Hippocampal formation (tissue), 2 donors: ENCODE results near the gene STAMBP.
"Not testable (repeated sequence)": the region's sequence is repeated elsewhere in the genome, so short reads cannot be mapped to it uniquely, and the experiment has no call there.

Experiments
- DNase-seq, 2 donors: peaks; one replicate each; lab custom pipeline; 2025; lab: John Stamatoyannopoulos, UW

The STAMBP gene

GRCh38 chr2:73837847-73838585, 9.3 kb downstream of the STAMBP start:
- DNase-seq: no peak

- DNase-seq: no peak
Measured at GRCh38 chr2:73838889-73839534, 10.3 kb downstream of the STAMBP start.

DNA sequence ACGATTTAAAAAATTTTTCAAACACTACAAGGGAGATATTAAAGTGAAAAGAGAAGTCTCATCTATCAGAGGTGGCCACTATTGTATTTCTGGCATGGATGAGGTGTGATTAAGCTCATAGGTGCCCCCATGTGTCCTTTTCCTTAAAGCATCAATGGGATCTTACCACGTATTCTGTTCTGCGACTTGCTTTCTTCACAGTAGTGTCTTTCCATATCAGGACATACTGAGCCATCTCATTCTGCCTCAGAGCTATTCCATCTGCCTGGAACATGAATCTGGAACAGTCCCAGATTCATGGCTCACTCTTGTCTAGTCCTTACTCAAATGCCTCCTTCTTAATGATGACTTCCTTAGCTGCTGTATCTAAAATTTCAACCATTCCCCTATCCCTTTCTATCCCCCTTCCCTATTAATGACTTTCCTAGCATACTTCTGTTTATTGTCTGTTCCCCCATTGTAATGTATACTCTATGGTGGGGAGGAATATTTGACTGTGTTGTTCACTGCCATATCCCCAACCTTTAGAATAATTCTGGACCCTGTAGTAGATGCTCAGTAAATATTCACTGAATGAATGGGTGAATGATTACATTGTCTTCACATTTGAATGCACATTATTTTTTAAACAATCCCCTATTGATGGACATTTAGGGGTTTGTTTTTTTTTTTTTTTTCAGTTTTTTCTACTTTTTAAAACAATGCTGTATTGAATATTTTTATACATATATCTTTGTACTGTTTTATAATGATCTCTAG, 11.1 kb downstream of the STAMBP start:
- no peak for DNase-seq

DNA sequence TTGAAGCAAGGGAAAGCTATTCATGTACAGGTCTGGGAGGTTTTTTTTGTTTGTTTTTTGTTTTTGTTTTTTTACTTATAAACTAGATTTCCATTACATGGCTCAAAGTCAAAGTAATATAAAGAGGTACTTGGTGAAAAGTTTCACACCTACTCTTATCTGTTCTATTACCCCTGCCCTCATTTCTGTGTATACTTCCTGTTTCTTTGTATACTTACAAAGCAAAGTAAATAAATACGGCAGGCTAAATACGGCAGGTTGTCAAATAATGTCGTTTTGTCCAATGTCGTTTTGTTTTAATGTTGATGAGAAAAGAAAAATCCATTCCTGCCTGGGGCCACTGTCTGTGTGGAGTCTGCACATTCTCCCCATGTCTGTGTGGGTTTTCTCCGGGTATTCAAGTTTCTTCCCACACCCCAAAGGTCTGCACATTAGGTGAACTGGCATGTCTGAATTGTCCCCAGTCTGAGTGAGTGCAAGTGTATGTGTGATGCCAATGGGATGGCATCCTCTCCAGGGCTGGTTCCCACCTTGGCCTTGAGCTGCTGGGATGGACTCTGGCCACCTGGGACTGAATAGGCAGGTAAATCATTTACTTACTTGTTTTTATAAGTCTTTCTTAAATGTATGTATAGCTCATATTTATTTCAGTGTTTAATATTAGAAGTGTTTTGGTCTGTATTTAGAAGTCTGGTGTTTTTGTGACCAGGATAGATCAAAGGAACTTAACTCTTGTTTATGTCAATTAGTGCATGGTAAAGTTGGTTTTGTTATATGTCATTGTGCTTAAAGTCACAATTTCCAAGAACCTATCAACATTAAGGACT, 13.4 kb downstream of the STAMBP start:
- DNase-seq: no peak

- DNase-seq: no peak
Measured at GRCh38 chr2:73842739-73843019, 13.9 kb downstream of the STAMBP start.

DNA sequence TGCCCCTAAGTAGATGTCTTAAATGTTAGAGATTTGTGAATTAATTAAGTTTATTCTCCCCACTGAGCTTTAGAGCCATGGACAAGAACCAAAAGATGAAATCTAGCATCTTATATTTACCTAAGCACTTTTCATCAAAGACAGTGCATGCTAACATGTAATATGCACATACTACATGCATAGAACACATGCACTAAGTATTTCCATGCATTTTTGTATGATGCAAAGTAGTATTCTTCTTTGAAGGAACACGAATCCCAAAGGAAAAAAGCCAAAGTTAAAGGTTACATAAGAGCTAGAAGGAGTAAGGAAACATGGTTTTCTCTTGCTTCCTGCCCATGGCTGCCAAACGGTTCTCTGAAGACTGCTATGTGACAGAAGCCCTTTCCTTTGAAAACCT, 15.3 kb downstream of the STAMBP start:
- DNase-seq: no peak

DNA sequence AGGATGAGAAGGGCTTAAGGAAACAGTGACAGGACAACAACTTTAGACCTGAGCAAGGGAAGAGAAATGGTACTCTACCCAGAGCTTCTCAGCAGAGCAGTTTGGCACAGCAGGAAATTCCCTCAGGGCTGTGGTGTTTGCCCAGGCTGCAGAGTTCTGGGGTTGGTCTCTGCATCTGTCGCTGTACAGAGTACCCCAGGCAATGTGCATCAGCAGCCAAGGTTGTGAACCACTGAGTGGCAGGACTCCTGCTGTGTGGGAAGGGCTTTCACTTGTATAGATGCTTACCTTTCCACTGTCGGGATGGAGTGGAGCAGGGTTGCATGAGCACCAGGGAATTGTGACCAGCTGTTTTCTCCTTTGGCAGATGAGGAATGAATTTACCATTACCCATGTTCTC, 21.2 kb downstream of the STAMBP start:
- DNase-seq: no peak

DNA sequence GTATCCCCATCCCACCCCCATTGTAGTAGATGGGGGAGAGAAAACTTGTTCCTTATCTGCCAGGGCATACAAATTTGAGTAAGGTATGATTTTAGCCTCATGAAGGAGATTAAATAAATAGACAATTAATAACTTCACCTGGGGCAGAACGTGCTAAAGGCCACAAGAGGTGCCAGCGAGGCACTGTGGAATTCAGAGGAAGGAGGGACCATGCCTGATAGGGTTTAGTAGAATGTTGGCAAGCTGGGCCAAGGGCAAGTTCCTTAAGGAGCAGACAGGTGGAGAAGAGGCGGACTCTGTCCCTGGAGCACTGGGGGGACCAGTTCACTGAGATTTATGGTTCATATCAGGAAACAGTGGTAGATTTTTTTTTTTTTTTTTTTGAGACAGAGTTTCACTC, 22.5 kb downstream of the STAMBP start:
- no peak for DNase-seq

- DNase-seq: no peak
Measured at GRCh38 chr2:73852020-73852419, 23.3 kb downstream of the STAMBP start.

DNA sequence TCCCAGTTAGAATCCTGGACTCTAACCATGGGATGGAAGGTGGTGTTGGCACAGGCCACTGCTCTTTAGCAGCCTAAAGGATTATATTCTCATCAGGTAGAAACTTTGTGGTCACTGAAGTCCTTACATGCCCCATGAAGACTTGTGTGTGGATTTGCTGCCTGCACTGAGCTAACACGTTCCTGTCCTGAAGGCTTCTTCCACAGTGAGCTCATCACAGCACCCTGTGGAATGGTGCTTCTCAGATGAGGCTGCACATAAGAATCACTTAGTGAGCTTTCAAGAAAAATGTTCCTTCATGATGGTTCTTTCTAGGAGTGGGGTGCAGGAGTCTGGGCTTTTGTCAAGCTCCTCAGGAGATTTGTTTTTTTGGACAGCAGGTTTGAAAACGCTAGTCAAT, 26.8 kb downstream of the STAMBP start:
- DNase-seq: no peak

- DNase-seq: no peak
Measured at GRCh38 chr2:73856214-73856613, 27.5 kb downstream of the STAMBP start.

- no peak for DNase-seq
Measured at GRCh38 chr2:73859721-73860586, 31.2 kb downstream of the STAMBP start.

GRCh38 chr2:73862987-73863386, 34.2 kb downstream of the STAMBP start:
- DNase-seq: no peak

- DNase-seq: no peak
Measured at GRCh38 chr2:73868204-73868978, 39.6 kb downstream of the STAMBP start.

DNA sequence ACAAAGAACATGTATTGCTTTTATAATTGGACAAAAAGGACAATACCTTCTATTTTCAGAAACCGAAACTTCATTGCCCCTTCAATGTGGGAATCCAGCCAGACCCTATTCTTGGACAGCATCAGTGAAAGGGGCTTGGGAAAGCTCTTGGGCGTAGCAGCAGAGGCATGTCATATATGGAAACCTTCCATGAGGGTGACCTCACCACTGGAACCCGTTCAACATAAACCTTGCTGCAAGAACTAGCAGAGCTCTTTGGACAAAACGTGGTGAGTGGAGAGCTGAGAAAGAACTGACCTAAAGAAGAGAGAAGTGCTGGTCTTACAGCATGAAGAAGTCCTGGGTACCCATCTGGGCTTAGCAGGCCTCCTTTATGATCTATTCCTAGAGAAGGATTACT, 41.3 kb downstream of the STAMBP start:
- DNase-seq: no peak

DNA sequence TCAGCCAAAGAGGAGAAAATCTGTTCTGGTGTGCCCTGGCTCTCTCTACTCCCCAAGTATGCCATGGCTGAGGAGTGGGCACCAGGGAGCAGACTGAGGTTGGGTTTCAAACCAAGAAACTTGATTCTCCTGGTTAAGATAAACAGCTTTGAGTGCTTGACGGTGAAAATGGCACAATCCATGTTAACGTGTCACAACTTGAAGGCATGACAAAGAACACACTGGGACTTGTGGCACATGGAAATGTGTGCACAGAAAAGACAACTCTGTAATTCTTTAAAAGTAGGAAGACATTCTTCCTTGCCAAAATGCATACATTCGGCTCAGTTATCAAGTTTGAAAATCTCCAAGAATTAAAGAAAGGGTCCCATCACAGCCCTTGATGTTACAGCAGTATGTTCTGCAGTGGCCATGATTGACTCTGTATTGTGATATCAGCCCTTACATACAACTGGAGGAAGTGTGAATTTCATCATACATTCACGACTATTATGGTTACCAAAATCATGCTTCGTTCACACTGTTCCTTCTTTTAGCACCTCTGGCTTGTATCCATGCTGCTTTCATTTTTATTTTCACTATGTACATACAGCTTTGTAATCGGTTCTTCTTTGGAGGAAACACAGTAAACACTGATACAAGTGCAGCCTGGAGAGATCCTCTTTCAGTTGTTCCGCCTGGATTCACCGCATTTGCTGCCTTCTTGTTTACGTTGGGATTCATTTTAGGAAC, 48.5 kb downstream of the STAMBP start:
- DNase-seq: no peak

DNA sequence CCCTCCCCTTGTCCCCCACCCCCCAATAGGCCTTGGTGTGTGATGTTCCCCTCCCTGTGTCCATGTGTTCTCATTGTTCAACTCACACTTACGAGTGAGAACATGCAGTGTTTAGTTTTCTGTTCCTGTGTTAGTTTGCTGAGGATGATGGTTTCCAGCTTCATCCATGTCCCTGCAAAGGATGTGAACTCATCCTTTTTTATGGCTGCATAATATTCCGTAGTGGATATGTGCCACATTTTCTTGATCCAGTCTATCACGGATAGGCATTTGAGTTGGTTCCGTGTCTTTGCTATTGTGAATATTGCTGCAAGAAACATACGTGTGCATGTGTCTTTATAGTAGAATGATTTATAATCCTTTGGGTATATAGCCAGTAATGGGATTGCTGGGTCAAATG, 49.2 kb downstream of the STAMBP start:
- not testable (repeated sequence) for DNase-seq

DNA sequence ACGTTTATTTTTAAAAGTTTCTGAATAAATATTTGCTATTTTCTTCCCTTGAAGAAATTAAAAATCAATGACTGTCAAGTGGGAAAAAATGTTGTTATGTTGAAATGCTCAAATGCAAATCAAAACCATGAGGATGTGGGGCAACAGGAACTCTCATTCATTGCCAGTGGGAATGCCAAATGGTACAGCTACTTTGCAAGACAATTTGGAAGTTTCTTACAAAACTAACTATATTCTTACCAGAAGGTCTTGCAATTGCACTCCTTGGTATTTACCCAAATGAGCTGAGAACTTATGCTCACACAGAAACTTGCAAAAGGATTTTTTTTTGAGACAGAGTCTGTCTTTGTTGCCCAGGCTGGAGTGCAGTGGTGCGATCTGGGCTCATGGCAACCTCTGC, 56.6 kb downstream of the STAMBP start:
- no peak for DNase-seq

GRCh38 chr2:73886357-73886756, 57.6 kb downstream of the STAMBP start:
- no peak for DNase-seq
